Small intestine (tissue), 7 donors: Measurements from ENCODE around the gene CFAP251. TPM values are rescaled to one million over a fixed set of nuclear protein-coding genes. Genes with fewer than 3 reads are reported as not detected.

ENCODE experiments used
- DNase-seq, 2 donors: peaks; one replicate each; pipeline versions ENCODE4 v3.0.0 to v3.0.0-alpha.2; 2013
- FAIRE-seq: peaks from 2 replicates; lab custom pipeline; 2012; peaks lifted over from hg19 to GRCh38; lab: Jason Lieb, UNC
- H3K27ac ChIP-seq, 3 donors: one replicate each; pipeline ENCODE4 v1.5.1; 2013; ENCODE audit warnings: low read length in 2 of 3, mild to moderate bottlenecking in 2 of 3, control low read depth in 1 of 3, inconsistent platforms in 1 of 3, low read depth in 1 of 3, moderate library complexity in 1 of 3
- H3K27me3 ChIP-seq, 3 donors: one replicate each; pipeline ENCODE4 v1.6.1; 2013; ENCODE audit warnings: low read length in 3 of 3, inconsistent platforms in 1 of 3; ENCODE audit not compliant: control insufficient read depth in 3 of 3, insufficient read depth in 3 of 3
- H3K36me3 ChIP-seq, 3 donors: one replicate each; pipeline ENCODE4 v1.6.1; 2013; ENCODE audit warnings: low read length in 3 of 3, inconsistent platforms in 1 of 3, low read depth in 1 of 3, mild to moderate bottlenecking in 1 of 3, moderate library complexity in 1 of 3; ENCODE audit not compliant: control insufficient read depth in 3 of 3, insufficient read depth in 2 of 3
- H3K4me1 ChIP-seq, 3 donors: one replicate each; pipeline ENCODE4 v1.6.1; 2013; ENCODE audit warnings: low read length in 2 of 3, inconsistent platforms in 1 of 3, low read depth in 1 of 3, mild to moderate bottlenecking in 1 of 3, moderate library complexity in 1 of 3; ENCODE audit not compliant: control insufficient read depth in 3 of 3, insufficient read depth in 2 of 3
- H3K4me3 ChIP-seq, 3 donors: one replicate each; pipeline ENCODE4 v1.5.1; 2013; ENCODE audit warnings: low read length in 3 of 3, control low read depth in 1 of 3, inconsistent platforms in 1 of 3, low read depth in 1 of 3, mild to moderate bottlenecking in 1 of 3, moderate library complexity in 1 of 3
- H3K9me3 ChIP-seq, 2 donors: one replicate each; pipeline ENCODE4 v1.6.1; 2013; ENCODE audit warnings: low read depth in 1 of 2, low read length in 1 of 2; ENCODE audit not compliant: control insufficient read depth in 2 of 2, insufficient read depth in 1 of 2
- WGBS, 3 donors: extraction: QIAGEN DNeasy Blood & Tissue Kit; methylation state at CpG; one replicate each; pipeline ENCODE4 v1.1.7; 2013; 5-methylcytosine and 5-hydroxymethylcytosine counted together
- polyA plus RNA-seq, 4 donors: library from polyadenylated mRNA; stranded (reverse) in 3 of 4; unstranded in 1 of 4; fragments of 200-250 nt in 3 of 4; fragments of 120-200 nt in 1 of 4; gene quantifications; one replicate each; pipeline versions ENCODE4 v1.2.1 to v1.2.3, GENCODE V29; 2013
- donor health status: healthy with polysubstance abuse.
- donor health status: control.
- donor health status: control.
- donor health status: Bipolar disorder and iron deficiency.
- donor health status: healthy.

Gene CFAP251
- polyA plus RNA-seq, 4 donors, result 0.34 to 1.6 (median 0.67) TPM; not detected in 1

DNA sequence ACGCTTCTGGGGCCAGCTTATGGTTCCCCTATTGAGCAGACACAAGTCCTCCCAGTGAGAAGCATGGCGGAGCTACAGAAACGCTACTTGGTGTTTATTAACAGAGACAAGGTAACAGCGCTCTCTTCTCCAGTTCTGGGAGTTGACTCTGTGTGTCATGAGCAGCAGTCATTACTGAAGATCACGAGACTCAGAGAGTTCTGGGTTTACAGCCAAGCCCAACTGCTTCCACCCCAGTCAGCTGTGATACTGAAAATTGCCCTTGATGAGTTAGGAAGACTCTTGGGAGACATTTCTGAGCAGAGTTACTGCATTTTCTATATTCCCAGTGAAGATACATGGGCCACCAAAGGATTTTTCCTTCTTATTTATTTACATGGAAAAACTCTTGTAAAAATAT, 48.6 kb downstream of the CFAP251 start:
- no peaks in the 10 kb centered on the region for H3K27me3 ChIP-seq
- FAIRE-seq, result no peak
- DNase-seq, result no peak

GRCh38 chr12:121968876-121969275, 50.5 kb downstream of the CFAP251 start:
- WGBS, 3 donors, result 73 to 86% (median 80%) methylated on average over 10 of the region's 10 CpGs
- H3K4me3 ChIP-seq, result no peak overlapping the region
- peaks cover 0 to 5% (median 0%) of the 10 kb centered on the region in 3 donors for H3K36me3 ChIP-seq
- peaks cover 0 to 7% of the 10 kb centered on the region in 2 donors for H3K9me3 ChIP-seq
- H3K27me3 ChIP-seq, result no peaks in the 10 kb centered on the region
- H3K4me1 ChIP-seq, result no peaks in the 10 kb centered on the region
- H3K27ac ChIP-seq, result no peak overlapping the region
- no peak for FAIRE-seq
- DNase-seq, result no peak

More for the DNA sequence above, 48.6 kb downstream of the CFAP251 start:
- H3K4me3 ChIP-seq, result no peak overlapping the region
- no peak overlapping the region for H3K27ac ChIP-seq
- no peaks in the 10 kb centered on the region for H3K9me3 ChIP-seq
- 82 to 91% (median 82%) methylated on average over 5 of the region's 5 CpGs for WGBS, 3 donors
- peaks cover 0 to 7% (median 0%) of the 10 kb centered on the region in 3 donors for H3K36me3 ChIP-seq
- no peaks in the 10 kb centered on the region for H3K4me1 ChIP-seq

GRCh38 chr12:121969726-121970125, 51.3 kb downstream of the CFAP251 start:
- Histone ChIP-seq H3K4me1 (no peaks in the 10 kb centered on the region), H3K9me3 (peaks cover 0 to 7% of the 10 kb centered on the region in 2 donors), H3K4me3 (no peak overlapping the region), H3K27ac (no peak overlapping the region), H3K27me3 (no peaks in the 10 kb centered on the region), H3K36me3 (peaks cover 0 to 5% (median 0%) of the 10 kb centered on the region in 3 donors)
- FAIRE-seq (no peak), DNase-seq (no peak)
- WGBS, 3 donors, result 63 to 81% (median 70%) methylated on average over 4 of the region's 4 CpGs

DNA sequence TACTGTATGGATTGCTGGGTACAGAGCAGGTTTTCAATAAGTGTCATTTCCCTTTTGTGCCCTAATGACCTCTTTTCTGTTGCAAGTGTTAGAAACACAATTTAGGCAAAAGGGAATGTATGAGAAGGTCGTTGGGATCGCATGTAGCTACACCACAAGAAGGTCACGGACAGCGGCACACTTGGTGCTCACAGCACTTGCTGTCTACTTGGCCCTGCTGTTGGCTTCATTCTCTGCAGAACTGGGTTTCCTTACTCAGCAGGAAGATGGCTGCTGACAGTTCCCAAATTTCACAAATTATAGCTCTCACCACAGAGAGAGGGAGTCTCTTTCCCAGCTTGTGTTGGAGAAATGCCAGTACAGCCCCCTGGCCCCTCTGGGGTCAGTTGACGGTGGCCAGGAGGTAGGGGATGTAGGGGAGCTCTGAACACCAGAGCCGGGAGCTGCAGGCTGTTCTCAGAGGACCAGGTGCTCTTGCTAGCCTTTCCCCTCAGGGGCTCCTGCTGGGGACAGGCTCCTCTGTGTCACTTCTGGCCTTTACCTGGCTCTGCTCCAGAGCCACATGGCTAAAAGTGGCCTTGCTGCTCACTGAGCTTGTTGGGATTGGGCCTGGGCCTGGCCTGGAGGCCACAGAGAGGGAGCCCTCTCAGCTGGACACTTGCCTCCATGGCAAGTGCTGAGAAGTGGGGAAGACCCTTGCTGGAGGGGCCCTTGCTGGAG, 52.3 kb downstream of the CFAP251 start:
- Histone ChIP-seq H3K27me3 (no peaks in the 10 kb centered on the region), H3K4me3 (no peak overlapping the region), H3K4me1 (no peaks in the 10 kb centered on the region), H3K9me3 (peaks cover 0 to 7% of the 10 kb centered on the region in 2 donors), H3K27ac (no peak overlapping the region), H3K36me3 (peaks cover 0 to 5% (median 0%) of the 10 kb centered on the region in 3 donors)
- WGBS, 3 donors, result 78 to 81% (median 78%) methylated on average over 6 of the region's 6 CpGs
- FAIRE-seq (no peak), DNase-seq (no peak)

- H3K36me3 ChIP-seq, result peaks cover 0 to 5% (median 0%) of the 10 kb centered on the region in 3 donors
- FAIRE-seq (no peak), DNase-seq (no peak)
- H3K4me3 ChIP-seq, result no peak overlapping the region
- no peaks in the 10 kb centered on the region for H3K4me1 ChIP-seq
- 82 to 83% (median 82%) methylated on average over 13 of the region's 13 CpGs for WGBS, 3 donors
- peaks cover 0 to 7% of the 10 kb centered on the region in 2 donors for H3K9me3 ChIP-seq
- H3K27ac ChIP-seq, result no peak overlapping the region
- H3K27me3 ChIP-seq, result no peaks in the 10 kb centered on the region
These were observed 55.9 kb downstream of the CFAP251 start for GRCh38 chr12:121974026-121974985.

GRCh38 chr12:121975021-121975420, 56.6 kb downstream of the CFAP251 start:
- no peaks in the 10 kb centered on the region for H3K27me3 ChIP-seq
- H3K4me3 ChIP-seq, result no peak overlapping the region
- no peak for FAIRE-seq
- H3K36me3 ChIP-seq, result peaks cover 0 to 3% (median 0%) of the 10 kb centered on the region in 3 donors
- peaks cover 0 to 7% of the 10 kb centered on the region in 2 donors for H3K9me3 ChIP-seq
- DNase-seq, result no peak
- H3K27ac ChIP-seq, result no peak overlapping the region
- WGBS, 3 donors, result 86 to 87% (median 87%) methylated on average over 6 of the region's 6 CpGs
- H3K4me1 ChIP-seq, result no peaks in the 10 kb centered on the region

- 82 to 90% (median 86%) methylated on average over 5 of the region's 5 CpGs for WGBS, 3 donors
- FAIRE-seq (no peak), DNase-seq (no peak)
- Histone ChIP-seq H3K4me1 (no peaks in the 10 kb centered on the region), H3K9me3 (peaks cover 0 to 7% of the 10 kb centered on the region in 2 donors), H3K27me3 (no peaks in the 10 kb centered on the region), H3K4me3 (no peak overlapping the region), H3K36me3 (no peaks in the 10 kb centered on the region), H3K27ac (no peak overlapping the region)
These were observed 58.6 kb downstream of the CFAP251 start for GRCh38 chr12:121976950-121977349.

- Histone ChIP-seq H3K36me3 (no peaks in the 10 kb centered on the region), H3K4me1 (no peaks in the 10 kb centered on the region), H3K4me3 (no peak overlapping the region), H3K27ac (no peak overlapping the region), H3K27me3 (peaks cover 0 to 2% (median 0%) of the 10 kb centered on the region in 3 donors), H3K9me3 (no peaks in the 10 kb centered on the region)
- DNase-seq (no peak), FAIRE-seq (no peak)
- WGBS, 3 donors, result 52 to 71% (median 65%) methylated on average over 11 of the region's 11 CpGs
These were observed 61.9 kb downstream of the CFAP251 start for GRCh38 chr12:121980191-121980891.
